HepG2 (cell line): Measurements from ENCODE around the gene GLUD1. TPM values are rescaled to one million over a fixed set of nuclear protein-coding genes. Genes with fewer than 3 reads are reported as not detected.

Source experiments
- ATAC-seq: fragments of 200-7000 bp; cut with Tn5 transposase; 3 replicates; pipeline ENCODE4 v1.9.1; 2020; ENCODE audit warnings: mild to moderate bottlenecking, moderate library complexity
- BruUV-seq: library from RNA; stranded (reverse); fragments of 400-500 nt; replicated peaks from 2 replicates; lab custom pipeline; 2021; lab: Mats Ljungman, UMichigan
- CTCF ChIA-PET: fragments of 300-600 bp; formaldehyde crosslinking; extraction: SDS; loops from one replicate; lab custom pipeline; 2021; ENCODE audit warnings: low total read pairs, inconsistent platforms, low intra/inter-chr PET ratio; lab: Yijun Ruan, JAX
- POLR2A ChIA-PET: fragments of 350-600 bp; sonication (Branson Sonifier 250); formaldehyde crosslinking; loops from one replicate; lab custom pipeline; 2020; ENCODE audit warnings: antibody characterized with exemption, inconsistent platforms; lab: Yijun Ruan, JAX
- DNase-seq: peaks from one replicate; pipeline ENCODE4 v3.0.0-alpha.2; 2015; ENCODE audit warnings: low spot score
- FAIRE-seq: peaks from 3 replicates; lab custom pipeline; 2011; peaks lifted over from hg19 to GRCh38; lab: Jason Lieb, UNC
- H2AFZ ChIP-seq: one replicate; pipeline ENCODE4 v1.6.1; 2011; ENCODE audit warnings: low read length, inconsistent platforms
- H3K27ac ChIP-seq: fragments of 300-600 bp; 3 replicates; pipeline ENCODE4 v1.8.0; 2011; ENCODE audit warnings: mixed run types, mild to moderate bottlenecking, mixed read lengths, low read length, inconsistent platforms; ENCODE audit not compliant: insufficient read depth; ENCODE audit errors: extremely low read length
- H3K27me3 ChIP-seq, 2 experiments: fragments of 200-600 bp in 1 of 2; 2 replicates in 1 of 2; 3 replicates in 1 of 2; pipeline versions ENCODE4 v1.6.0 to v1.8.0; 2011; ENCODE audit warnings: low read length in 2 of 2, mild to moderate bottlenecking in 2 of 2, moderate library complexity in 2 of 2, inconsistent platforms in 1 of 2; ENCODE audit not compliant: insufficient read depth in 2 of 2, control insufficient read depth in 1 of 2
- H3K36me3 ChIP-seq, 2 experiments: fragments of 200-600 bp in 1 of 2; replicated peaks in 1 of 2; 2 replicates in 1 of 2; 3 replicates in 1 of 2; pipeline versions ENCODE4 v1.5.1 to v1.8.0; 2011; ENCODE audit warnings: low read length in 2 of 2, inconsistent platforms in 1 of 2; ENCODE audit not compliant: insufficient read depth in 2 of 2, control insufficient read depth in 1 of 2
- H3K4me1 ChIP-seq: 2 replicates; pipeline ENCODE4 v1.5.1; 2012; ENCODE audit warnings: low read length, inconsistent platforms; ENCODE audit not compliant: insufficient read depth
- H3K4me2 ChIP-seq: 2 replicates; pipeline ENCODE4 v1.6.0; 2011; ENCODE audit warnings: low read depth, low read length, inconsistent platforms
- H3K4me3 ChIP-seq, 3 experiments: fragments of 200-600 bp in 1 of 3; sonication (generic), shearing (Covaris generic) in 1 of 3; replicated peaks in 1 of 3; 2 replicates each; pipeline ENCODE4 v1.5.1; 2011 to 2016; ENCODE audit warnings: low read length in 3 of 3, inconsistent platforms in 2 of 3, low read depth in 2 of 3, mild to moderate bottlenecking in 2 of 3, control low read depth in 1 of 3, mixed read lengths in 1 of 3; ENCODE audit not compliant: insufficient read depth in 1 of 3
- H3K79me2 ChIP-seq: one replicate; pipeline ENCODE4 v1.6.1; 2011; ENCODE audit warnings: low read length, inconsistent platforms; ENCODE audit not compliant: insufficient read depth
- H3K9ac ChIP-seq: 2 replicates; pipeline ENCODE4 v1.6.0; 2011; ENCODE audit warnings: mild to moderate bottlenecking, low read depth, low read length, inconsistent platforms; ENCODE audit not compliant: insufficient read depth
- H3K9me3 ChIP-seq: 2 replicates; pipeline ENCODE4 v1.5.1; 2012; ENCODE audit warnings: mild to moderate bottlenecking, low read length
- H4K20me1 ChIP-seq: 2 replicates; pipeline ENCODE4 v1.6.0; 2011; ENCODE audit warnings: inconsistent platforms, mild to moderate bottlenecking, low read length, moderate library complexity; ENCODE audit not compliant: insufficient read depth
- CEBPG ChIP-seq: IDR thresholded peaks from 2 replicates; pipeline ENCODE4 v1.6.1; 2016
- ELK4 ChIP-seq: sonication (generic); formaldehyde crosslinking; IDR thresholded peaks from 2 replicates; pipeline ENCODE4 v1.9.0; 2021; ENCODE audit warnings: missing genetic modification reagents, borderline replicate concordance
- ETV5 ChIP-seq: IDR thresholded peaks from 2 replicates; pipeline ENCODE4 v1.6.1; 2018; ENCODE audit warnings: missing biosample characterization, missing genetic modification reagents, inconsistent platforms, borderline replicate concordance
- IRX3 ChIP-seq: sonication (generic); formaldehyde crosslinking; IDR thresholded peaks from 2 replicates; pipeline ENCODE4 v1.8.1; 2023; ENCODE audit warnings: mild to moderate bottlenecking, low read depth, missing genetic modification reagents, borderline replicate concordance
- KDM6A ChIP-seq: IDR thresholded peaks from 2 replicates; pipeline ENCODE4 v1.6.1; 2016; ENCODE audit warnings: low read depth
- KLF15 ChIP-seq: sonication (generic); formaldehyde crosslinking; IDR thresholded peaks from 2 replicates; pipeline ENCODE4 v1.8.1; 2023; ENCODE audit warnings: borderline replicate concordance, mild to moderate bottlenecking, inconsistent platforms, missing genetic modification reagents, mixed read lengths
- KLF9 ChIP-seq: IDR thresholded peaks from 2 replicates; pipeline ENCODE4 v1.6.1; 2016; ENCODE audit warnings: low read depth
- MAFG ChIP-seq: sonication (generic); formaldehyde crosslinking; IDR thresholded peaks from 2 replicates; pipeline ENCODE4 v1.5.1; 2020; ENCODE audit warnings: mild to moderate bottlenecking, missing genetic modification reagents
- MATR3 ChIP-seq: sonication (generic); formaldehyde crosslinking; IDR thresholded peaks from 2 replicates; pipeline ENCODE4 v1.4.0; 2020; ENCODE audit warnings: missing genetic modification reagents
- MIXL1 ChIP-seq: IDR thresholded peaks from 2 replicates; pipeline ENCODE4 v1.6.1; 2016
- ZBTB26 ChIP-seq: IDR thresholded peaks from 2 replicates; pipeline ENCODE4 v1.6.1; 2016; ENCODE audit warnings: missing compliant biosample characterization, missing genetic modification reagents, borderline replicate concordance
- ZKSCAN5 ChIP-seq: sonication (generic); formaldehyde crosslinking; IDR thresholded peaks from 2 replicates; pipeline ENCODE4 v1.5.1; 2020; ENCODE audit warnings: mild to moderate bottlenecking, missing genetic modification reagents
- ZNF343 ChIP-seq: sonication (generic); formaldehyde crosslinking; IDR thresholded peaks from 2 replicates; pipeline ENCODE4 v1.4.0; 2020; ENCODE audit warnings: mild to moderate bottlenecking, missing genetic modification reagents
- ZNF543 ChIP-seq: sonication (generic); formaldehyde crosslinking; IDR thresholded peaks from 2 replicates; pipeline ENCODE4 v1.4.0; 2020; ENCODE audit warnings: mild to moderate bottlenecking, missing genetic modification reagents
- ZNF710 ChIP-seq: sonication (generic); formaldehyde crosslinking; IDR thresholded peaks from 2 replicates; pipeline ENCODE4 v1.5.0; 2020; ENCODE audit warnings: mild to moderate bottlenecking, missing genetic modification reagents, borderline replicate concordance
- ZNF720 ChIP-seq: sonication (generic); formaldehyde crosslinking; IDR thresholded peaks from 2 replicates; pipeline ENCODE4 v1.4.0; 2020; ENCODE audit warnings: missing genetic modification reagents
- WGBS: methylation state at CpG from one replicate; pipeline ENCODE4 v1.1.6; 2017; ENCODE audit warnings: low lambda C conversion rate; 5-methylcytosine and 5-hydroxymethylcytosine counted together
- in situ Hi-C: cut with HindIII; loops from 2 replicates; pipeline ENCODE4 v1.10.0; 2017; ENCODE audit warnings: low pct_unique_long_range_greater_than_20kb; ENCODE audit not compliant: extremely low pct_ligation_motif_present
- intact Hi-C: fragments of 100-400 bp; cut with micrococcal nuclease; formaldehyde crosslinking; loops from one replicate; pipeline ENCODE4 v1.10.0; 2022; ENCODE audit not compliant: unreplicated experiment
- polyA plus RNA-seq, 8 experiments: library from polyadenylated mRNA; depleted of rRNA in 3 of 8; stranded (reverse) in 7 of 8; unstranded in 1 of 8; fragments of >200 nt; fragmentation: Illumina TruSeq in 4 of 8; extraction: Trizol in 4 of 8; gene quantifications; 2 replicates each; pipeline versions ENCODE4 v1.2.1 to v1.2.3, GENCODE V29; 2011 to 2016; ENCODE audit warnings: low read depth in 4 of 8, missing spikeins in 1 of 8, mixed read lengths in 1 of 8; ENCODE audit not compliant: insufficient read depth in 1 of 8
- total RNA-seq, 5 experiments: library from RNA; depleted of rRNA; stranded (reverse); fragments of >200 nt; fragmentation: Illumina TruSeq; extraction: Trizol; gene quantifications; 2 replicates each; pipeline ENCODE4 v1.2.3, GENCODE V29; 2016; ENCODE audit warnings: low read depth in 1 of 5

The GLUD1 gene
- total and polyA plus RNA-seq, 2 of the 13 experiments (the other 11 are each of a cell fraction or from before 2014, with no cell fraction given): 301 to 798 TPM

GRCh38 chr10:87060280-87060928 is 34.2 kb downstream of the GLUD1 start:
- no peak overlapping the region for H2AFZ ChIP-seq
- peaks cover 22% of the 10 kb centered on the region for H3K4me1 ChIP-seq
- no peak overlapping the region for H3K4me2 ChIP-seq
- no peak overlapping the region for H3K9ac ChIP-seq
- H4K20me1 ChIP-seq: peaks cover 2% of the 10 kb centered on the region; the same call in 1 of the 2 replicates
- peak overlapping the region; percentile 7 for H3K27ac ChIP-seq
- in situ Hi-C loops: no loop called here
- H3K36me3 ChIP-seq: peaks cover 18 to 86% of the 10 kb centered on the region in 2 experiments
- WGBS: 72% methylated on average over 6 of the region's 6 CpGs
- H3K79me2 ChIP-seq: no peaks in the 10 kb centered on the region
- BruUV-seq: no TSS peak
- intact Hi-C loops: no loop called here
- H3K27me3 ChIP-seq: no peaks in the 10 kb centered on the region
- no peak for FAIRE-seq
- POLR2A ChIA-PET: interaction anchor here (1.2 kb wide), 1 partner anchor 33 kb away, joined by 3 read pairs; no protein-coding TSS in a partner anchor
- CTCF ChIA-PET: no interaction called here
- no peak overlapping the region for H3K4me3 ChIP-seq
- ATAC-seq: peak; percentile 15
- no peaks in the 10 kb centered on the region for H3K9me3 ChIP-seq
- peak; percentile 16 for DNase-seq
- no peak for TF ChIP-seq ZNF720 (CRISPR knock-in tag)
- peak; percentile 55; the same call in 1 of the 2 replicates for TF ChIP-seq CEBPG (CRISPR knock-in tag)
- TF ChIP-seq KLF9 (CRISPR knock-in tag): no peak
- no peak for TF ChIP-seq ZBTB26 (CRISPR knock-in tag)
- no peak for TF ChIP-seq IRX3
- TF ChIP-seq MATR3: no peak
- no peak for TF ChIP-seq KLF15 (CRISPR knock-in tag)
- no peak for TF ChIP-seq MAFG
- no peak for TF ChIP-seq ETV5 (CRISPR knock-in tag)
- TF ChIP-seq KDM6A (CRISPR knock-in tag): no peak
- no peak for TF ChIP-seq ZNF710 (CRISPR knock-in tag)
- TF ChIP-seq ZNF543 (CRISPR knock-in tag): no peak
- no peak for TF ChIP-seq MIXL1 (CRISPR knock-in tag)
- TF ChIP-seq ZKSCAN5 (CRISPR knock-in tag): no peak
- TF ChIP-seq ELK4 (CRISPR knock-in tag): no peak
- TF ChIP-seq ZNF343 (CRISPR knock-in tag): no peak
